A673 (cell line): ENCODE measurements around the gene CMTM4. TPM values are rescaled to one million over a fixed set of nuclear protein-coding genes. Genes with fewer than 3 reads are reported as not detected.

Source experiments
- BruUV-seq: library from RNA; stranded (reverse); fragments of 400-500 nt; replicated peaks from 2 replicates; lab custom pipeline; 2021; lab: Mats Ljungman, UMichigan
- CTCF ChIA-PET: fragments of 300-600 bp; sonication (Branson Sonifier 250); formaldehyde crosslinking; loops from one replicate; lab custom pipeline; 2022; ENCODE audit warnings: antibody characterized with exemption; lab: Charles Lee
- POLR2A ChIA-PET: fragments of 300-600 bp; sonication (Branson Sonifier 250); formaldehyde crosslinking; loops from one replicate; lab custom pipeline; 2022; ENCODE audit warnings: antibody characterized with exemption; ENCODE audit not compliant: low non-redundant PET; lab: Charles Lee
- DNase-seq: peaks from one replicate; pipeline ENCODE4 v3.0.0-alpha.2; 2015; ENCODE audit warnings: low spot score
- H3K27ac ChIP-seq: fragments of 200-600 bp; sonication (generic); 2 replicates; pipeline ENCODE4 v1.5.1; 2016; ENCODE audit warnings: mixed run types, low read depth, mild to moderate bottlenecking, mixed read lengths, antibody characterized with exemption, low read length; ENCODE audit not compliant: poor library complexity, severe bottlenecking
- H3K27me3 ChIP-seq: fragments of 200-600 bp; sonication (generic); replicated peaks from 2 replicates; pipeline ENCODE4 v1.6.1; 2017; ENCODE audit warnings: mixed run types, low read depth, mild to moderate bottlenecking, mixed read lengths, antibody characterized with exemption, low read length; ENCODE audit not compliant: insufficient read depth, poor library complexity
- H3K36me3 ChIP-seq: fragments of 200-600 bp; sonication (generic); 2 replicates; pipeline ENCODE4 v1.6.1; 2016; ENCODE audit warnings: mixed run types, mild to moderate bottlenecking, mixed read lengths, antibody characterized with exemption, low read length; ENCODE audit not compliant: insufficient read depth, poor library complexity, severe bottlenecking
- H3K4me1 ChIP-seq: fragments of 200-600 bp; sonication (generic); 2 replicates; pipeline ENCODE4 v1.6.1; 2017; ENCODE audit warnings: mixed run types, mild to moderate bottlenecking, mixed read lengths, antibody characterized with exemption, low read length; ENCODE audit not compliant: insufficient read depth, poor library complexity, severe bottlenecking
- H3K4me3 ChIP-seq: fragments of 200-600 bp; sonication (generic); 2 replicates; pipeline ENCODE4 v1.5.1; 2016; ENCODE audit warnings: low read depth, mixed run types, mild to moderate bottlenecking, mixed read lengths, low read length; ENCODE audit not compliant: poor library complexity, severe bottlenecking
- H3K9me3 ChIP-seq: fragments of 200-600 bp; sonication (generic); 2 replicates; pipeline ENCODE4 v1.6.1; 2016; ENCODE audit warnings: mixed run types, low read depth, mild to moderate bottlenecking, mixed read lengths, antibody characterized with exemption, low read length; ENCODE audit not compliant: poor library complexity, severe bottlenecking
- EZH2 ChIP-seq: fragments of 200-600 bp; sonication (generic); IDR thresholded peaks from 2 replicates; pipeline ENCODE4 v1.6.1; 2017; ENCODE audit warnings: borderline replicate concordance, low read depth, mild to moderate bottlenecking, mixed read lengths, antibody characterized with exemption, low read length; ENCODE audit not compliant: poor library complexity, severe bottlenecking
- intact Hi-C: fragments of 100-400 bp; cut with micrococcal nuclease; formaldehyde crosslinking; loops from one replicate; pipeline ENCODE4 v1.10.0; 2022; ENCODE audit not compliant: unreplicated experiment
- total RNA-seq: library from RNA; stranded (reverse); gene quantifications from 2 replicates; pipeline ENCODE4 v1.2.3, GENCODE V29; 2021
- TF ChIP-seq, protein P1 (sequence below): fragments of 300-800, 200-600 bp; sonication (generic); conservative IDR thresholded peaks from 2 replicates; pipeline ENCODE4 v1.5.1; 2017; ENCODE audit warnings: low read depth, mild to moderate bottlenecking, antibody characterized with exemption, low read length, moderate library complexity, mixed read lengths

The CMTM4 gene
- total RNA-seq, 1 experiment from 2014 or later: 30.3 TPM

DNA sequence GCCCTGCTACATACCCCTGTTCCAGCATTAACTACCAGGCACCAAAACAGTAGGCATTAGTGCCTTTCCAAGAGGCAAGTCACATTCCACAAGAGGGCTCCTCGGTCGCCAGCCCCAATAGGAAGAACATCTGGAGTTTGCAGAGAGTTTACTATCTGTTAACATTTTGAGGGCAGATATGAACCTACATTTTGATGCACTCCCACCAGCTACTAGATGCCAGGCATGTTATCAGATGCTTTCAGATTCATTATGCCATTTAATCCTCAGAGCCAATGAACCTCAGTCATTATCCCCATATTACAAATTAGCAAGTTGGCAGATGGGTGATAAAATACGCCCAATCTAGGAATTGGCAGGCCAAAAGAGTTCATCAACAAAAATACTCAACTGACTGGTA lies 121.5 kb downstream of the CMTM4 start:
- no peak for DNase-seq
- intact Hi-C loops: no loop called here
- Histone ChIP-seq H3K9me3 (no peaks in the 10 kb centered on the region), H3K4me3 (no peak overlapping the region), H3K27me3 (no peaks in the 10 kb centered on the region), H3K4me1 (peaks cover 1% of the 10 kb centered on the region), H3K27ac (no peak overlapping the region), H3K36me3 (no peaks in the 10 kb centered on the region)
- no TSS peak for BruUV-seq
- ChIA-PET POLR2A (no interaction called here), CTCF (no interaction called here)
- no peak for TF ChIP-seq EZH2
- TF ChIP-seq, protein P1, sequence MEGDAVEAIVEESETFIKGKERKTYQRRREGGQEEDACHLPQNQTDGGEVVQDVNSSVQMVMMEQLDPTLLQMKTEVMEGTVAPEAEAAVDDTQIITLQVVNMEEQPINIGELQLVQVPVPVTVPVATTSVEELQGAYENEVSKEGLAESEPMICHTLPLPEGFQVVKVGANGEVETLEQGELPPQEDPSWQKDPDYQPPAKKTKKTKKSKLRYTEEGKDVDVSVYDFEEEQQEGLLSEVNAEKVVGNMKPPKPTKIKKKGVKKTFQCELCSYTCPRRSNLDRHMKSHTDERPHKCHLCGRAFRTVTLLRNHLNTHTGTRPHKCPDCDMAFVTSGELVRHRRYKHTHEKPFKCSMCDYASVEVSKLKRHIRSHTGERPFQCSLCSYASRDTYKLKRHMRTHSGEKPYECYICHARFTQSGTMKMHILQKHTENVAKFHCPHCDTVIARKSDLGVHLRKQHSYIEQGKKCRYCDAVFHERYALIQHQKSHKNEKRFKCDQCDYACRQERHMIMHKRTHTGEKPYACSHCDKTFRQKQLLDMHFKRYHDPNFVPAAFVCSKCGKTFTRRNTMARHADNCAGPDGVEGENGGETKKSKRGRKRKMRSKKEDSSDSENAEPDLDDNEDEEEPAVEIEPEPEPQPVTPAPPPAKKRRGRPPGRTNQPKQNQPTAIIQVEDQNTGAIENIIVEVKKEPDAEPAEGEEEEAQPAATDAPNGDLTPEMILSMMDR: no peak

DNA sequence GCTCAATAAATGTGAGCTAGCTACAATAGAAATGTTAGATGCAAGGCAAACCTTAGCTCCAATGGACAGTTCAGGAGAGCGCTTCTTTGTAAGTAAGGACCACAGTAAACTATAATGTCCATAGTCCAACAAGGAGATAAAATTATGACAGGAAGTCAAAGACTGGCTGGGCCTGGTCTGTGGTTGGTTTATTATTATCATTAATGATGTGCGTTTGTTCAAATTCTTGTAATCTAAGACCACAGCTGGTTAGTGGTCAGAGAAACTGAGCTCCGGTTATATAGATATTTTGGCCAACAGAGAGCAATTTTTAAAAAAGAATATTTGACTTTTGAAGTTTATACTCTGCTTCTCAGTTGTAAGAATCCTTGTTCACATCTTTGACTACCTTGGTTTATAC lies 122.0 kb downstream of the CMTM4 start:
- ChIA-PET POLR2A (no interaction called here), CTCF (no interaction called here)
- Histone ChIP-seq H3K4me3 (no peak overlapping the region), H3K9me3 (no peaks in the 10 kb centered on the region), H3K27me3 (no peaks in the 10 kb centered on the region), H3K36me3 (no peaks in the 10 kb centered on the region), H3K27ac (no peak overlapping the region), H3K4me1 (no peaks in the 10 kb centered on the region)
- DNase-seq: no peak
- intact Hi-C loops: no loop called here
- BruUV-seq: no TSS peak
- no peak for TF ChIP-seq EZH2
- TF ChIP-seq, protein P1: no peak

DNA sequence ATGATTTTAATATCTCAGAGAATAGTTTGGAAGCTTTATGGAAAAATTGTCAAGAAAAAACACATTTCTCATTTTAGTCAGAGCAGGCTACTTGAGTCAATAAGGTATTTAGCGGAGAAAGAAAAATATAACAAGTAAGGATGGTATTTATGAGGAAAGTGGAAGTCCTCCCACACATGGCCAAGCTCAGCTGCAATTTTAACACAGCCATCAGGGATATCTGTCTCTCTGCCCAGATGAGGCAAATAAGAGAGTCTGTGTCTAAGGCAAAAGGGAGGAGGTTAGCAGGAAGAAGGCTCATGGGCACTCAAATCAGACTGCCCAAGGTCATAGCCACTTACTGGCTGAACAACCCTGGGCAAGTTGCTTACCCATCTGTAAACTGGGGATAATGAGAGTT lies 122.5 kb downstream of the CMTM4 start:
- Histone ChIP-seq H3K4me1 (no peaks in the 10 kb centered on the region), H3K36me3 (no peaks in the 10 kb centered on the region), H3K27ac (no peak overlapping the region), H3K27me3 (no peaks in the 10 kb centered on the region), H3K4me3 (no peak overlapping the region), H3K9me3 (no peaks in the 10 kb centered on the region)
- POLR2A ChIA-PET: no interaction called here
- CTCF ChIA-PET: no interaction called here
- BruUV-seq: no TSS peak
- intact Hi-C loops: no loop called here
- DNase-seq: no peak
- TF ChIP-seq, protein P1: no peak
- no peak for TF ChIP-seq EZH2
